WTC11 (cell line): ENCODE results near the gene DAPK1. TPM values are rescaled to one million over a fixed set of nuclear protein-coding genes. Genes with fewer than 3 reads are reported as not detected.

Experiments
- ATAC-seq: fragments of 200-7000 bp; cut with Tn5 transposase; 2 replicates; pipeline ENCODE4 v1.10.0; 2021; ENCODE audit warnings: mild to moderate bottlenecking, moderate library complexity
- CTCF ChIA-PET: fragments of 300-600 bp; sonication (Branson Sonifier 250); formaldehyde crosslinking; loops from one replicate; lab custom pipeline; 2021; ENCODE audit warnings: antibody characterized with exemption; lab: Charles Lee
- POLR2A ChIA-PET: fragments of 350-600 bp; sonication (Branson Sonifier 250); formaldehyde crosslinking; loops from one replicate; lab custom pipeline; 2021; ENCODE audit warnings: antibody characterized with exemption; lab: Charles Lee
- DNase-seq: peaks from one replicate; pipeline ENCODE4 v3.0.0; 2021; ENCODE audit warnings: low spot score
- H3K27ac Mint-ChIP-seq: 2 replicates; pipeline ENCODE4 v1.8.0; 2021; ENCODE audit warnings: mixed read lengths
- H3K27me3 Mint-ChIP-seq: 2 replicates; pipeline ENCODE4 v1.8.0; 2021; ENCODE audit warnings: low read depth, mild to moderate bottlenecking, moderate library complexity, mixed read lengths
- H3K36me3 Mint-ChIP-seq: 2 replicates; pipeline ENCODE4 v1.8.0; 2021; ENCODE audit warnings: mixed read lengths
- H3K4me1 Mint-ChIP-seq: 2 replicates; pipeline ENCODE4 v1.8.0; 2022; ENCODE audit warnings: mixed read lengths
- H3K4me3 Mint-ChIP-seq: 2 replicates; pipeline ENCODE4 v1.8.0; 2021; ENCODE audit warnings: mild to moderate bottlenecking, moderate library complexity, mixed read lengths
- H3K9me3 Mint-ChIP-seq: 2 replicates; pipeline ENCODE4 v1.8.0; 2021; ENCODE audit warnings: mixed read lengths
- ATF1 ChIP-seq: sonication (generic); formaldehyde crosslinking; IDR thresholded peaks from 2 replicates; pipeline ENCODE4 v1.8.1; 2023; ENCODE audit warnings: mild to moderate bottlenecking, moderate library complexity, missing genetic modification reagents
- CBFB ChIP-seq: sonication (generic); formaldehyde crosslinking; IDR thresholded peaks from 2 replicates; pipeline ENCODE4 v1.8.1; 2022; ENCODE audit warnings: mild to moderate bottlenecking, low read depth, missing genetic modification reagents
- CDX4 ChIP-seq: fragments of 250-450 bp; sonication (Bioruptor Pico); IDR thresholded peaks from 2 replicates; pipeline ENCODE4 v1.9.0; 2021; ENCODE audit warnings: moderate library complexity, mild to moderate bottlenecking, inconsistent platforms, borderline replicate concordance
- ELF4 ChIP-seq: sonication (generic); formaldehyde crosslinking; IDR thresholded peaks from 2 replicates; pipeline ENCODE4 v1.8.1; 2022; ENCODE audit warnings: low read depth, mild to moderate bottlenecking, moderate library complexity, missing genetic modification reagents
- GABPB1 ChIP-seq: sonication (generic); formaldehyde crosslinking; IDR thresholded peaks from 2 replicates; pipeline ENCODE4 v1.8.1; 2023; ENCODE audit warnings: mild to moderate bottlenecking, missing genetic modification reagents
- IRF2 ChIP-seq: sonication (generic); formaldehyde crosslinking; IDR thresholded peaks from 2 replicates; pipeline ENCODE4 v1.8.0; 2022; ENCODE audit warnings: low read depth, missing genetic modification reagents, borderline replicate concordance
- JAZF1 ChIP-seq: fragments of 250-450 bp; sonication (Bioruptor Pico); IDR thresholded peaks from 2 replicates; pipeline ENCODE4 v1.9.0; 2021; ENCODE audit warnings: moderate library complexity, mild to moderate bottlenecking, inconsistent platforms
- NFATC4 ChIP-seq: fragments of 250-450 bp; sonication (Bioruptor Pico); IDR thresholded peaks from 2 replicates; pipeline ENCODE4 v1.9.0; 2021; ENCODE audit warnings: mild to moderate bottlenecking
- NFYB ChIP-seq: sonication (generic); formaldehyde crosslinking; conservative IDR thresholded peaks from 2 replicates; pipeline ENCODE4 v1.8.0; 2022; ENCODE audit warnings: low read depth, missing genetic modification reagents
- NR1H2 ChIP-seq: sonication (generic); formaldehyde crosslinking; IDR thresholded peaks from 2 replicates; pipeline ENCODE4 v1.9.0; 2021; ENCODE audit warnings: mild to moderate bottlenecking, moderate library complexity, missing genetic modification reagents
- NR3C1 ChIP-seq: sonication (generic); formaldehyde crosslinking; conservative IDR thresholded peaks from 2 replicates; pipeline ENCODE4 v1.8.1; 2023; ENCODE audit warnings: low read depth, mild to moderate bottlenecking, missing genetic modification reagents
- OVOL2 ChIP-seq: fragments of 250-450 bp; sonication (Bioruptor Pico); IDR thresholded peaks from 2 replicates; pipeline ENCODE4 v1.9.0; 2021; ENCODE audit warnings: mild to moderate bottlenecking, borderline replicate concordance
- RORB ChIP-seq: fragments of 250-450 bp; sonication (Bioruptor Pico); IDR thresholded peaks from 2 replicates; pipeline ENCODE4 v1.9.0; 2021; ENCODE audit warnings: mild to moderate bottlenecking
- TEAD1 ChIP-seq: sonication (generic); formaldehyde crosslinking; IDR thresholded peaks from 2 replicates; pipeline ENCODE4 v1.8.0; 2022; ENCODE audit warnings: mild to moderate bottlenecking, missing genetic modification reagents
- TP53 ChIP-seq: sonication (generic); formaldehyde crosslinking; IDR thresholded peaks from 2 replicates; pipeline ENCODE4 v1.8.1; 2023; ENCODE audit warnings: mild to moderate bottlenecking, missing genetic modification reagents
- ZNF121 ChIP-seq: sonication (generic); formaldehyde crosslinking; IDR thresholded peaks from 2 replicates; pipeline ENCODE4 v1.8.0; 2023; ENCODE audit warnings: missing genetic modification reagents
- ZNF263 ChIP-seq: sonication (generic); formaldehyde crosslinking; IDR thresholded peaks from 2 replicates; pipeline ENCODE4 v1.8.1; 2022; ENCODE audit warnings: low read depth, mild to moderate bottlenecking, moderate library complexity, missing genetic modification reagents
- ZNF396 ChIP-seq: fragments of 250-450 bp; sonication (Bioruptor Pico); IDR thresholded peaks from 2 replicates; pipeline ENCODE4 v1.8.0; 2021; ENCODE audit warnings: mild to moderate bottlenecking, moderate library complexity, borderline replicate concordance
- ZNF425 ChIP-seq: fragments of 250-450 bp; sonication (Bioruptor Pico); conservative IDR thresholded peaks from 2 replicates; pipeline ENCODE4 v1.9.0; 2021; ENCODE audit warnings: mild to moderate bottlenecking
- total RNA-seq: library from RNA; stranded (reverse); gene quantifications from 3 replicates; pipeline ENCODE4 v1.2.3, GENCODE V29; 2021
- TF ChIP-seq, protein P1 (sequence below): sonication (generic); formaldehyde crosslinking; IDR thresholded peaks from 2 replicates; pipeline ENCODE4 v1.8.1; 2022; ENCODE audit warnings: missing genetic modification reagents, borderline replicate concordance
- TF ChIP-seq, protein P2 (sequence below): sonication (generic); formaldehyde crosslinking; IDR thresholded peaks from 2 replicates; pipeline ENCODE4 v1.8.0; 2022; ENCODE audit warnings: missing genetic modification reagents

Gene DAPK1
- total RNA-seq, 1 experiment from 2014 or later = 129 TPM

- H3K36me3 Mint-ChIP-seq = peaks cover 62% of the 10 kb centered on the region
- DNase-seq (no peak), ATAC-seq (no peak)
- H3K27me3 Mint-ChIP-seq = no peaks in the 10 kb centered on the region
- H3K4me1 Mint-ChIP-seq = peaks cover 50% of the 10 kb centered on the region
- no peak overlapping the region for H3K27ac Mint-ChIP-seq
- no peak overlapping the region for H3K4me3 Mint-ChIP-seq
- POLR2A ChIA-PET = no interaction called here
- TF ChIP-seq, protein P1, sequence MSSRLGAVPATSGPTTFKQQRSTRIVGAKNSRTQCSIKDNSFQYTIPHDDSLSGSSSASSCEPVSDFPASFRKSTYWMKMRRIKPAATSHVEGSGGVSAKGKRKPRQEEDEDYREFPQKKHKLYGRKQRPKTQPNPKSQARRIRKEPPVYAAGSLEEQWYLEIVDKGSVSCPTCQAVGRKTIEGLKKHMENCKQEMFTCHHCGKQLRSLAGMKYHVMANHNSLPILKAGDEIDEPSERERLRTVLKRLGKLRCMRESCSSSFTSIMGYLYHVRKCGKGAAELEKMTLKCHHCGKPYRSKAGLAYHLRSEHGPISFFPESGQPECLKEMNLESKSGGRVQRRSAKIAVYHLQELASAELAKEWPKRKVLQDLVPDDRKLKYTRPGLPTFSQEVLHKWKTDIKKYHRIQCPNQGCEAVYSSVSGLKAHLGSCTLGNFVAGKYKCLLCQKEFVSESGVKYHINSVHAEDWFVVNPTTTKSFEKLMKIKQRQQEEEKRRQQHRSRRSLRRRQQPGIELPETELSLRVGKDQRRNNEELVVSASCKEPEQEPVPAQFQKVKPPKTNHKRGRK (CRISPR knock-in tag) = no peak
- TF ChIP-seq, protein P2, sequence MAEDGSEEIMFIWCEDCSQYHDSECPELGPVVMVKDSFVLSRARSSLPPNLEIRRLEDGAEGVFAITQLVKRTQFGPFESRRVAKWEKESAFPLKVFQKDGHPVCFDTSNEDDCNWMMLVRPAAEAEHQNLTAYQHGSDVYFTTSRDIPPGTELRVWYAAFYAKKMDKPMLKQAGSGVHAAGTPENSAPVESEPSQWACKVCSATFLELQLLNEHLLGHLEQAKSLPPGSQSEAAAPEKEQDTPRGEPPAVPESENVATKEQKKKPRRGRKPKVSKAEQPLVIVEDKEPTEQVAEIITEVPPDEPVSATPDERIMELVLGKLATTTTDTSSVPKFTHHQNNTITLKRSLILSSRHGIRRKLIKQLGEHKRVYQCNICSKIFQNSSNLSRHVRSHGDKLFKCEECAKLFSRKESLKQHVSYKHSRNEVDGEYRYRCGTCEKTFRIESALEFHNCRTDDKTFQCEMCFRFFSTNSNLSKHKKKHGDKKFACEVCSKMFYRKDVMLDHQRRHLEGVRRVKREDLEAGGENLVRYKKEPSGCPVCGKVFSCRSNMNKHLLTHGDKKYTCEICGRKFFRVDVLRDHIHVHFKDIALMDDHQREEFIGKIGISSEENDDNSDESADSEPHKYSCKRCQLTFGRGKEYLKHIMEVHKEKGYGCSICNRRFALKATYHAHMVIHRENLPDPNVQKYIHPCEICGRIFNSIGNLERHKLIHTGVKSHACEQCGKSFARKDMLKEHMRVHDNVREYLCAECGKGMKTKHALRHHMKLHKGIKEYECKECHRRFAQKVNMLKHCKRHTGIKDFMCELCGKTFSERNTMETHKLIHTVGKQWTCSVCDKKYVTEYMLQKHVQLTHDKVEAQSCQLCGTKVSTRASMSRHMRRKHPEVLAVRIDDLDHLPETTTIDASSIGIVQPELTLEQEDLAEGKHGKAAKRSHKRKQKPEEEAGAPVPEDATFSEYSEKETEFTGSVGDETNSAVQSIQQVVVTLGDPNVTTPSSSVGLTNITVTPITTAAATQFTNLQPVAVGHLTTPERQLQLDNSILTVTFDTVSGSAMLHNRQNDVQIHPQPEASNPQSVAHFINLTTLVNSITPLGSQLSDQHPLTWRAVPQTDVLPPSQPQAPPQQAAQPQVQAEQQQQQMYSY = no peak
- TF ChIP-seq TP53 (CRISPR knock-in tag) (no peak), ATF1 (no peak), RORB (CRISPR knock-in tag) (no peak), ZNF425 (CRISPR knock-in tag) (no peak), NFYB (CRISPR knock-in tag) (no peak), CDX4 (CRISPR knock-in tag) (no peak), IRF2 (CRISPR knock-in tag) (no peak), ZNF396 (CRISPR knock-in tag) (no peak), ZNF263 (CRISPR knock-in tag) (no peak), JAZF1 (no peak), CBFB (CRISPR knock-in tag) (no peak), GABPB1 (CRISPR knock-in tag) (no peak), NR1H2 (CRISPR knock-in tag) (no peak), NR3C1 (CRISPR knock-in tag) (no peak), TEAD1 (CRISPR knock-in tag) (no peak)
- CTCF ChIA-PET = no interaction called here
- peaks cover 12% of the 10 kb centered on the region for H3K9me3 Mint-ChIP-seq
Measured at GRCh38 chr9:87618226-87618625, 120.6 kb downstream of the DAPK1 start.

DNA sequence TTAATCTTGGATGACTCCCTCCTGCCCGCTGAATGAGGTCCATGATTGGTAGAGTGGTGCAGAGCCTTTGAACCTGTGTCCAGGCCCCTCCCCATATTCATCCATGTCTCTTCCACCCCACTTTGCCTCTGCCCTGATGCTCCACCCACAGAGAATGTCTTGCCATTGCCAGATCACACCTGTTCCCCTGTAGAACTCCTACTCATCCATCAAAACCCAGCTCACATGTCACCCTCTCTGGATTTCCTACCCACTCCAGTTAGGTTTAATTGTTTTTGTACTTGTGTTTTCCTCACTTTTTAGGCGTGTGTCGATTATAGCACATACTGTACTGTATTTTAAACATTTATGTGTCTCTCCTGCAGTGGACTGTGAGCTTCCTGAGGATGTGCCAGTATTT lies 121.3 kb downstream of the DAPK1 start:
- no peak for TF ChIP-seq ZNF121
- no peak for TF ChIP-seq IRF2 (CRISPR knock-in tag)
- no peak for TF ChIP-seq ELF4 (CRISPR knock-in tag)
- no peak for TF ChIP-seq OVOL2 (CRISPR knock-in tag)
- TF ChIP-seq NFATC4 (CRISPR knock-in tag) = no peak
- TF ChIP-seq, all 79 proteins: peak for 0
- no peak for ATAC-seq
- H3K27me3 Mint-ChIP-seq = no peaks in the 10 kb centered on the region
- peaks cover 12% of the 10 kb centered on the region for H3K9me3 Mint-ChIP-seq
- H3K27ac Mint-ChIP-seq = no peak overlapping the region
- ChIA-PET POLR2A (no interaction called here), CTCF (interaction anchor here (1.1 kb wide), 1 partner anchor 65 kb away, joined by 4 read pairs; no protein-coding TSS in a partner anchor)
- peaks cover 50% of the 10 kb centered on the region for H3K4me1 Mint-ChIP-seq
- DNase-seq = no peak
- H3K4me3 Mint-ChIP-seq = no peak overlapping the region
- peaks cover 63% of the 10 kb centered on the region for H3K36me3 Mint-ChIP-seq
